ENCODE results near the gene ZBTB1. TPM values are rescaled to one million over a fixed set of nuclear protein-coding genes. Genes with fewer than 3 reads are reported as not detected.

The ZBTB1 gene
- total and polyA plus RNA-seq, 2 donors (not counting 3 experiments of a cell fraction or from before 2014, with no cell fraction given), result 9.7 to 32.2 TPM

DNA sequence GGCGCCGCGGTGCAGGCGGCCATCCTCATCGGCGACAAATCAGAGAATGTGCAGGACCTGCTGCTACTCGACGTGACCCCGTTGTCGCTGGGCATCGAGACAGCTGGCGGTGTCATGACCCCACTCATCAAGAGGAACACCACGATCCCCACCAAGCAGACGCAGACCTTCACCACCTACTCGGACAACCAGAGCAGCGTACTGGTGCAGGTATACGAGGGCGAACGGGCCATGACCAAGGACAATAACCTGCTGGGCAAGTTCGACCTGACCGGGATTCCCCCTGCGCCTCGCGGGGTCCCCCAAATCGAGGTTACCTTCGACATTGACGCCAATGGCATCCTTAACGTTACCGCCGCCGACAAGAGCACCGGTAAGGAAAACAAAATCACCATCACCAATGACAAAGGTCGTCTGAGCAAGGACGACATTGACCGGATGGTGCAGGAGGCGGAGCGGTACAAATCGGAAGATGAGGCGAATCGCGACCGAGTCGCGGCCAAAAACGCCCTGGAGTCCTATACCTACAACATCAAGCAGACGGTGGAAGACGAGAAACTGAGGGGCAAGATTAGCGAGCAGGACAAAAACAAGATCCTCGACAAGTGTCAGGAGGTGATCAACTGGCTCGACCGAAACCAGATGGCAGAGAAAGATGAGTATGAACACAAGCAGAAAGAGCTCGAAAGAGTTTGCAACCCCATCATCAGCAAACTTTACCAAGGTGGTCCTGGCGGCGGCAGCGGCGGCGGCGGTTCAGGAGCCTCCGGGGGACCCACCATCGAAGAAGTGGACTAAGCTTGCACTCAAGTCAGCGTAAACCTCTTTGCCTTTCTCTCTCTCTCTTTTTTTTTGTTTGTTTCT, 37.6 kb downstream of the ZBTB1 start:
- ChIA-PET POLR2A (interaction anchor here (0.8 kb wide), 2 partner anchors 94 to 154 kb away, joined by 3 read pairs; partner anchors contain the start of gene MTHFD1), CTCF (interaction anchor here (1.0 to 5.7 kb wide), 5 partner anchors 10 to 95 kb away, joined by 3 to 64 read pairs (median 3); no protein-coding TSS in a partner anchor)
- TF ChIP-seq MYC (IDR thresholded peaks at IDR 0.05; ENCODE audit: low read depth, low read length), result no peak
- peak; percentile 97 for TF ChIP-seq EZH2 (IDR thresholded peaks at IDR 0.05; ENCODE audit: borderline replicate concordance, low read depth, low read length, severe bottlenecking)
- Histone ChIP-seq H3K4me3 (replicated peaks in 1 of 3; ENCODE audit: insufficient read depth in 1 of 3, low read depth in 1 of 3, low read length in 3 of 3) (peak overlapping the region in 2 of 3 experiments; percentile 25 to 35), H3K27ac (ENCODE audit: insufficient read depth, low read depth, low read length) (no peak overlapping the region), H3K9me3 (replicated peaks; ENCODE audit: control insufficient read depth, insufficient read depth, low read length) (no peaks in the 10 kb centered on the region), H3K9ac (replicated peaks; ENCODE audit: extremely low read depth, insufficient read depth, low read length) (no peak overlapping the region), H3K4me2 (ENCODE audit: insufficient read depth, low read length) (peak overlapping the region; percentile 47), H3K4me1 (ENCODE audit: control insufficient read depth, extremely low read depth, insufficient read depth, low read length) (peaks cover 25% of the 10 kb centered on the region), H3K79me2 (ENCODE audit: control insufficient read depth, insufficient read depth, low read length) (no peaks in the 10 kb centered on the region), H2AFZ (ENCODE audit: low read depth, low read length) (peak overlapping the region; percentile 94), H4K20me1 (replicated peaks; ENCODE audit: control insufficient read depth, extremely low read depth, insufficient read depth, low read length) (no peaks in the 10 kb centered on the region), H3K27me3 (ENCODE audit: control insufficient read depth in 2 of 2, insufficient read depth in 2 of 2, low read length in 2 of 2) (peaks cover 26 to 29% of the 10 kb centered on the region in 2 experiments), H3K36me3 (ENCODE audit: control insufficient read depth in 2 of 2, extremely low read depth in 1 of 2, insufficient read depth in 2 of 2, low read length in 2 of 2) (no peaks in the 10 kb centered on the region), H3K9me1 (replicated peaks; ENCODE audit: control insufficient read depth, extremely low read depth, insufficient read depth, low read length) (no peaks in the 10 kb centered on the region)
- no TSS peak for BruUV-seq (replicated peaks)
- intact Hi-C loops (cut with micrococcal nuclease) (loop anchor here (5.0 kb wide), 1 partner anchor 220 kb away; no protein-coding TSS in a partner anchor), dilution Hi-C loops (cut with MboI; ENCODE audit: extremely low pct_ligation_motif_present, low sequenced_read_pairs) (no loop called here)
- DNase-seq (ENCODE audit: low read depth, low spot score) (no peak), FAIRE-seq (peak; percentile 74)

DNA sequence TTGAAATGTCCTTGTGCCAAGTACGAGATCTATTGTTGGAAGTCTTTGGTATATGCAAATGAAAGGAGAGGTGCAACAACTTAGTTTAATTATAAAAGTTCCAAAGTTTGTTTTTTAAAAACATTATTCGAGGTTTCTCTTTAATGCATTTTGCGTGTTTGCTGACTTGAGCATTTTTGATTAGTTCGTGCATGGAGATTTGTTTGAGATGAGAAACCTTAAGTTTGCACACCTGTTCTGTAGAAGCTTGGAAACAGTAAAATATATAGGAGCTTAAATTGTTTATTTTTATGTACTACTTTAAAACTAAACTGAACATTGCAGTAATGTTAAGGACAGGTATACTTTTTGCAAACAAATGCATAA, 38.2 kb downstream of the ZBTB1 start:
- H2AFZ ChIP-seq (ENCODE audit: low read depth, low read length), result no peak overlapping the region
- no peak for FAIRE-seq
- dilution Hi-C loops (cut with MboI; ENCODE audit: extremely low pct_ligation_motif_present, low sequenced_read_pairs) (no loop called here), intact Hi-C loops (cut with micrococcal nuclease) (loop anchor here (5.0 kb wide), 1 partner anchor 219 kb away; no protein-coding TSS in a partner anchor)
- peaks cover 26 to 29% of the 10 kb centered on the region in 2 experiments for H3K27me3 ChIP-seq (ENCODE audit: control insufficient read depth in 2 of 2, insufficient read depth in 2 of 2, low read length in 2 of 2)
- H3K9me1 ChIP-seq (replicated peaks; ENCODE audit: control insufficient read depth, extremely low read depth, insufficient read depth, low read length), result no peaks in the 10 kb centered on the region
- BruUV-seq (replicated peaks), result no TSS peak
- ChIA-PET CTCF (interaction anchor here (1.0 to 5.7 kb wide), 6 partner anchors 9 to 94 kb away, joined by 3 to 64 read pairs (median 3); no protein-coding TSS in a partner anchor), POLR2A (no interaction called here)
- peaks cover 25% of the 10 kb centered on the region for H3K4me1 ChIP-seq (ENCODE audit: control insufficient read depth, extremely low read depth, insufficient read depth, low read length)
- no peak for DNase-seq (ENCODE audit: low read depth, low spot score)
- H3K4me3 ChIP-seq (replicated peaks in 1 of 3; ENCODE audit: insufficient read depth in 1 of 3, low read depth in 1 of 3, low read length in 3 of 3), result peak overlapping the region in 1 of 3 experiments; percentile 35
- H4K20me1 ChIP-seq (replicated peaks; ENCODE audit: control insufficient read depth, extremely low read depth, insufficient read depth, low read length), result no peaks in the 10 kb centered on the region
- no peaks in the 10 kb centered on the region for H3K36me3 ChIP-seq (ENCODE audit: control insufficient read depth in 2 of 2, extremely low read depth in 1 of 2, insufficient read depth in 2 of 2, low read length in 2 of 2)
- H3K4me2 ChIP-seq (ENCODE audit: insufficient read depth, low read length), result peak overlapping the region; percentile 47
- TF ChIP-seq FOS (IDR thresholded peaks at IDR 0.05; ENCODE audit: borderline replicate concordance, insufficient read depth, low read length), result no peak
- H3K9me3 ChIP-seq (replicated peaks; ENCODE audit: control insufficient read depth, insufficient read depth, low read length), result no peaks in the 10 kb centered on the region
- no peak overlapping the region for H3K9ac ChIP-seq (replicated peaks; ENCODE audit: extremely low read depth, insufficient read depth, low read length)
- no peak overlapping the region for H3K27ac ChIP-seq (ENCODE audit: insufficient read depth, low read depth, low read length)
- no peaks in the 10 kb centered on the region for H3K79me2 ChIP-seq (ENCODE audit: control insufficient read depth, insufficient read depth, low read length)
